ENCODE results near the gene SPDYE1.
"Not testable (repeated sequence)": the region's sequence is repeated elsewhere in the genome, so short reads cannot be mapped to it uniquely, and the experiment has no call there.

DNA sequence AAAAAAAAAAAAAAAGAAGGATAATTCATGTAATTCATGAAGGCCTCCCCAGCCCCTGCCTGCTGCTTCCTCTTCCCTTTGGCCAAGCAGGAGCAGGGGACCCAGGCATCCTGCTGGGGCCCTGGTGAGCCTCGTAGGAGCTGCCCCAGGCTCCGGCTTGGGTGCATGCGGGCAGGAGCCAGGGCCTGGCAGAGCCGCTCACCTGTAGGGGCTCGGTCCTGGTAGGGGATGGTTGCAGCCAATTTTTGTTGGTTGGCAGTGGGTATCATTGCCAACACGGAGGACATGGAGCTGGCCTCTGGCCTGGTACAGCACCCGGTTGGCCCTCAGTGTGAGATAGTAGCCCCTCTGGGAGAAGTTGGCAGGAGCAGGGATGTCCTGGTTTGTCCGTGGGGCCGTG is 10.2 kb upstream of the SPDYE1 start:
- TF ChIP-seq, protein P1, sequence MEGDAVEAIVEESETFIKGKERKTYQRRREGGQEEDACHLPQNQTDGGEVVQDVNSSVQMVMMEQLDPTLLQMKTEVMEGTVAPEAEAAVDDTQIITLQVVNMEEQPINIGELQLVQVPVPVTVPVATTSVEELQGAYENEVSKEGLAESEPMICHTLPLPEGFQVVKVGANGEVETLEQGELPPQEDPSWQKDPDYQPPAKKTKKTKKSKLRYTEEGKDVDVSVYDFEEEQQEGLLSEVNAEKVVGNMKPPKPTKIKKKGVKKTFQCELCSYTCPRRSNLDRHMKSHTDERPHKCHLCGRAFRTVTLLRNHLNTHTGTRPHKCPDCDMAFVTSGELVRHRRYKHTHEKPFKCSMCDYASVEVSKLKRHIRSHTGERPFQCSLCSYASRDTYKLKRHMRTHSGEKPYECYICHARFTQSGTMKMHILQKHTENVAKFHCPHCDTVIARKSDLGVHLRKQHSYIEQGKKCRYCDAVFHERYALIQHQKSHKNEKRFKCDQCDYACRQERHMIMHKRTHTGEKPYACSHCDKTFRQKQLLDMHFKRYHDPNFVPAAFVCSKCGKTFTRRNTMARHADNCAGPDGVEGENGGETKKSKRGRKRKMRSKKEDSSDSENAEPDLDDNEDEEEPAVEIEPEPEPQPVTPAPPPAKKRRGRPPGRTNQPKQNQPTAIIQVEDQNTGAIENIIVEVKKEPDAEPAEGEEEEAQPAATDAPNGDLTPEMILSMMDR (IDR thresholded peaks at IDR 0.05) = not testable (repeated sequence)
- not testable (repeated sequence) for TF ChIP-seq POLR2AphosphoS5 (IDR thresholded peaks at IDR 0.05; ENCODE audit: low read depth, low read length)
- TF ChIP-seq, protein P2, sequence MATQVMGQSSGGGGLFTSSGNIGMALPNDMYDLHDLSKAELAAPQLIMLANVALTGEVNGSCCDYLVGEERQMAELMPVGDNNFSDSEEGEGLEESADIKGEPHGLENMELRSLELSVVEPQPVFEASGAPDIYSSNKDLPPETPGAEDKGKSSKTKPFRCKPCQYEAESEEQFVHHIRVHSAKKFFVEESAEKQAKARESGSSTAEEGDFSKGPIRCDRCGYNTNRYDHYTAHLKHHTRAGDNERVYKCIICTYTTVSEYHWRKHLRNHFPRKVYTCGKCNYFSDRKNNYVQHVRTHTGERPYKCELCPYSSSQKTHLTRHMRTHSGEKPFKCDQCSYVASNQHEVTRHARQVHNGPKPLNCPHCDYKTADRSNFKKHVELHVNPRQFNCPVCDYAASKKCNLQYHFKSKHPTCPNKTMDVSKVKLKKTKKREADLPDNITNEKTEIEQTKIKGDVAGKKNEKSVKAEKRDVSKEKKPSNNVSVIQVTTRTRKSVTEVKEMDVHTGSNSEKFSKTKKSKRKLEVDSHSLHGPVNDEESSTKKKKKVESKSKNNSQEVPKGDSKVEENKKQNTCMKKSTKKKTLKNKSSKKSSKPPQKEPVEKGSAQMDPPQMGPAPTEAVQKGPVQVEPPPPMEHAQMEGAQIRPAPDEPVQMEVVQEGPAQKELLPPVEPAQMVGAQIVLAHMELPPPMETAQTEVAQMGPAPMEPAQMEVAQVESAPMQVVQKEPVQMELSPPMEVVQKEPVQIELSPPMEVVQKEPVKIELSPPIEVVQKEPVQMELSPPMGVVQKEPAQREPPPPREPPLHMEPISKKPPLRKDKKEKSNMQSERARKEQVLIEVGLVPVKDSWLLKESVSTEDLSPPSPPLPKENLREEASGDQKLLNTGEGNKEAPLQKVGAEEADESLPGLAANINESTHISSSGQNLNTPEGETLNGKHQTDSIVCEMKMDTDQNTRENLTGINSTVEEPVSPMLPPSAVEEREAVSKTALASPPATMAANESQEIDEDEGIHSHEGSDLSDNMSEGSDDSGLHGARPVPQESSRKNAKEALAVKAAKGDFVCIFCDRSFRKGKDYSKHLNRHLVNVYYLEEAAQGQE (IDR thresholded peaks at IDR 0.05; ENCODE audit: insufficient read depth in 1 of 2, low read depth in 2 of 2, low read length in 1 of 2) = not testable (repeated sequence)
